Natural killer cell (primary cell): ENCODE measurements around the gene KIAA0319L. TPM values are rescaled to one million over a fixed set of nuclear protein-coding genes. Genes with fewer than 3 reads are reported as not detected.

Experiments
- ATAC-seq, 3 donors: fragments of 150-1000 bp in 2 of 3; fragments of 200-7000 bp in 1 of 3; cut with Tn5 transposase; 1 replicate in 1 of 3; 2 replicates in 2 of 3; pipeline ENCODE4 v1.10.0; 2021; ENCODE audit warnings: mild to moderate bottlenecking in 2 of 3, moderate library complexity in 2 of 3
- DNase-seq, 2 donors: peaks; one replicate each; pipeline versions ENCODE4 v3.0.0 to v3.0.0-alpha.2; 2013 to 2021; ENCODE audit warnings: mixed read lengths in 1 of 2
- H3K27ac ChIP-seq: one replicate; pipeline ENCODE4 v1.5.1; 2013; ENCODE audit warnings: mild to moderate bottlenecking, low read length
- H3K27me3 ChIP-seq: one replicate; pipeline ENCODE4 v1.6.1; 2013; ENCODE audit warnings: low read length; ENCODE audit not compliant: control insufficient read depth, insufficient read depth
- H3K36me3 ChIP-seq: one replicate; pipeline ENCODE4 v1.6.1; 2013; ENCODE audit warnings: low read length; ENCODE audit not compliant: control insufficient read depth, insufficient read depth
- H3K4me1 ChIP-seq: one replicate; pipeline ENCODE4 v1.6.1; 2013; ENCODE audit warnings: low read length; ENCODE audit not compliant: control insufficient read depth, insufficient read depth
- H3K4me3 ChIP-seq: one replicate; pipeline ENCODE4 v1.5.1; 2013; ENCODE audit warnings: low read length
- H3K9me3 ChIP-seq: one replicate; pipeline ENCODE4 v1.6.1; 2013; ENCODE audit warnings: low read length; ENCODE audit not compliant: control insufficient read depth, insufficient read depth
- H3K27ac Mint-ChIP-seq, 2 donors: one replicate each; pipeline ENCODE4 v1.8.0; 2022; ENCODE audit warnings: mild to moderate bottlenecking in 2 of 2, mixed read lengths in 2 of 2, moderate library complexity in 1 of 2
- H3K27me3 Mint-ChIP-seq, 2 donors: one replicate each; pipeline ENCODE4 v1.8.0; 2022; ENCODE audit warnings: low read depth in 2 of 2, mixed read lengths in 2 of 2
- H3K36me3 Mint-ChIP-seq: one replicate; pipeline ENCODE4 v1.8.0; 2022; ENCODE audit warnings: mixed read lengths
- H3K4me1 Mint-ChIP-seq, 2 donors: one replicate each; pipeline ENCODE4 v1.8.0; 2022; ENCODE audit warnings: mixed read lengths in 2 of 2
- H3K4me3 Mint-ChIP-seq: one replicate; pipeline ENCODE4 v1.8.0; 2022; ENCODE audit warnings: mild to moderate bottlenecking, moderate library complexity, mixed read lengths
- H3K9me3 Mint-ChIP-seq, 2 donors: one replicate each; pipeline ENCODE4 v1.8.0; 2022; ENCODE audit warnings: mixed read lengths in 2 of 2
- CTCF ChIP-seq: fragments of 200-600 bp; IDR thresholded peaks from one replicate; pipeline ENCODE4 v1.8.0; 2022; ENCODE audit warnings: antibody characterized with exemption
- WGBS: methylation state at CpG from one replicate; pipeline ENCODE4 v1.1.7; 2013; ENCODE audit warnings: missing lambda C conversion rate; ENCODE audit not compliant: insufficient coverage; 5-methylcytosine and 5-hydroxymethylcytosine counted together
- intact Hi-C: fragments of 100-400 bp; cut with micrococcal nuclease; formaldehyde crosslinking; loops from one replicate; pipeline ENCODE4 v1.14.2; 2022
- total RNA-seq, 4 donors: library from RNA; stranded (reverse); fragments of 120-200 nt in 1 of 4; gene quantifications; one replicate each; pipeline versions ENCODE4 v1.2.3 to v1.2.4, GENCODE V29; 2013 to 2022

KIAA0319L gene
- total RNA-seq, 3 donors from 2014 or later (not counting 1 experiment from before 2014, with no cell fraction given): 51.3 to 75.0 (median 64.8) TPM

GRCh38 chr1:35570589-35571137 lies 13.5 kb upstream of the KIAA0319L start:
- no peaks in the 10 kb centered on the region for H3K27me3 Mint-ChIP-seq
- H3K27ac Mint-ChIP-seq: no peak overlapping the region
- intact Hi-C loops: no loop called here

GRCh38 chr1:35569936-35570335 lies 12.7 kb upstream of the KIAA0319L start:
- Histone ChIP-seq H3K4me3 (no peak overlapping the region), H3K9me3 (no peaks in the 10 kb centered on the region), H3K27me3 (no peaks in the 10 kb centered on the region), H3K36me3 (no peaks in the 10 kb centered on the region), H3K27ac (no peak overlapping the region), H3K4me1 (peaks cover 16% of the 10 kb centered on the region)
- H3K9me3 Mint-ChIP-seq: no peaks in the 10 kb centered on the region
- no peak for ATAC-seq
- no peaks in the 10 kb centered on the region for H3K27me3 Mint-ChIP-seq
- intact Hi-C loops: loop anchor here (1.0 to 5.0 kb wide), 3 partner anchors 72 to 157 kb away; partner anchors contain the start of gene PSMB2
- 78% methylated on average over 1 of the region's 1 CpG for WGBS
- H3K36me3 Mint-ChIP-seq: no peaks in the 10 kb centered on the region
- peaks cover 27 to 52% of the 10 kb centered on the region in 2 donors for H3K4me1 Mint-ChIP-seq
- H3K27ac Mint-ChIP-seq: no peak overlapping the region
- H3K4me3 Mint-ChIP-seq: peak overlapping the region; percentile 49
- TF ChIP-seq CTCF: no peak
- DNase-seq: no peak

More at GRCh38 chr1:35570589-35571137, 13.5 kb upstream of the KIAA0319L start:
- DNase-seq (no peak), ATAC-seq (no peak)
- no peak for TF ChIP-seq CTCF
- 94% methylated on average over 10 of the region's 10 CpGs for WGBS
- Mint-ChIP-seq H3K4me1 (peaks cover 33 to 59% of the 10 kb centered on the region in 2 donors), H3K9me3 (no peaks in the 10 kb centered on the region), H3K36me3 (no peaks in the 10 kb centered on the region), H3K4me3 (no peak overlapping the region)
- peaks cover 17% of the 10 kb centered on the region for H3K4me1 ChIP-seq
- H3K4me3 ChIP-seq: no peak overlapping the region
- no peak overlapping the region for H3K27ac ChIP-seq
- H3K36me3 ChIP-seq: no peaks in the 10 kb centered on the region
- H3K9me3 ChIP-seq: no peaks in the 10 kb centered on the region
- no peaks in the 10 kb centered on the region for H3K27me3 ChIP-seq

- H3K27ac ChIP-seq: no peak overlapping the region
- intact Hi-C loops: loop anchor here (1.0 to 5.0 kb wide), 3 partner anchors 73 to 158 kb away; partner anchors contain the start of gene PSMB2
- Mint-ChIP-seq H3K4me3 (no peak overlapping the region), H3K9me3 (no peaks in the 10 kb centered on the region), H3K27me3 (no peaks in the 10 kb centered on the region), H3K4me1 (peaks cover 34 to 61% of the 10 kb centered on the region in 2 donors), H3K36me3 (no peaks in the 10 kb centered on the region), H3K27ac (no peak overlapping the region)
- H3K4me1 ChIP-seq: peaks cover 21% of the 10 kb centered on the region
- DNase-seq (peak; percentile 54 to 85), ATAC-seq (peak; percentile 61 to 72 (median 63))
- no peaks in the 10 kb centered on the region for H3K9me3 ChIP-seq
- peaks cover 2% of the 10 kb centered on the region for H3K36me3 ChIP-seq
- no peaks in the 10 kb centered on the region for H3K27me3 ChIP-seq
- H3K4me3 ChIP-seq: no peak overlapping the region
- 31% methylated on average over 4 of the region's 4 CpGs for WGBS
- peak; percentile 79 for TF ChIP-seq CTCF
Measured at GRCh38 chr1:35568975-35569395, 11.8 kb upstream of the KIAA0319L start.
